ENCODE data around the gene CGN.

Gene CGN

GRCh38 chr1:151583796-151584195, 72.6 kb downstream of the CGN start:
- Histone ChIP-seq H3K27me3 (ENCODE audit: control insufficient read depth, insufficient read depth, low read length) (no peaks in the 10 kb centered on the region), H3K9me3 (ENCODE audit: control insufficient read depth, low read depth, low read length) (no peaks in the 10 kb centered on the region), H3K27ac (ENCODE audit: low read length) (no peak overlapping the region), H3K9ac (ENCODE audit: low read length) (no peak overlapping the region), H3K36me3 (ENCODE audit: control insufficient read depth, low read depth, low read length) (peaks cover 15% of the 10 kb centered on the region), H3K4me1 (ENCODE audit: control insufficient read depth, low read depth, low read length) (no peaks in the 10 kb centered on the region), H3K4me3 (ENCODE audit: low read length) (no peak overlapping the region)

DNA sequence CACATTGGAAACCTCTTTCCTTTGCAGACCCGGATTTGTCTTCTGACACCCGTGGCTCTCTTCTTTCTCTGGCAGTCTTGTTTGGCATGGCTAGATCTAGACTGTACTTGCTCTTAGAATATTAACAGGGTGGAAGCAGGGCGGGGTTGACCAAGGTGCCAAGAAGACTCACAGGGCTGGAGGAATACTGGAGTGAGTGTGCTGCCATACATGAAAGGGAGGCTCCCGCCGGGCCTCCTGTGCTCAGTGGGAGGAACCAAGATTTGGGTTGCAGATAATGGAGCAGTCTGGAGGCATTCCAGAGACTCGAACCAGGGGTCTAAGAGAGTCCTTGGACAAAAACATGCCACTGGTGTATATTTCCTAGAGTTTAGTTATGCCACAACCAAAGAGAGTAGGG, 73.1 kb downstream of the CGN start:
- Histone ChIP-seq H3K27ac (ENCODE audit: low read length) (no peak overlapping the region), H3K27me3 (ENCODE audit: control insufficient read depth, insufficient read depth, low read length) (no peaks in the 10 kb centered on the region), H3K4me3 (ENCODE audit: low read length) (no peak overlapping the region), H3K9me3 (ENCODE audit: control insufficient read depth, low read depth, low read length) (no peaks in the 10 kb centered on the region), H3K4me1 (ENCODE audit: control insufficient read depth, low read depth, low read length) (no peaks in the 10 kb centered on the region), H3K9ac (ENCODE audit: low read length) (no peak overlapping the region), H3K36me3 (ENCODE audit: control insufficient read depth, low read depth, low read length) (peaks cover 10% of the 10 kb centered on the region)

DNA sequence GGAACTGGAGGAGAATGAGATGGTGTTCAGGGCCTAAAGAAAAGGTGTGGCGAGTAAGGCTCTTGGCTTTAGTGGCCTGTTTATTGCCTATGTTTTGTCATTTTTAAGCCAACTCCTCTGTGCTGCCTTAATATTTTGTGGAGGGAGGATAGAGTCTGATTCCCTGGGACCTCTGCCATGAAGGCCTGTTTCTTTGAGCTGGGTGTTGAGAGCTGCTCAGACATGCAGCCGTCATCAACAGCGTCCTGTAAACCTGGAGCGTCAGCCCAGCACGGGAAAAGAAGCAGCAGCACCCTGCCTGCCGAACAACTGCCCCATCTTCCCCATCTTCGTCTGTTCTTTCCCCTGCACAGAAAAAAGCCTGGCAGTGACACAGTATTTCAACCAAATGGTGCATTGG, 73.6 kb downstream of the CGN start:
- Histone ChIP-seq H3K4me1 (ENCODE audit: control insufficient read depth, low read depth, low read length) (no peaks in the 10 kb centered on the region), H3K9ac (ENCODE audit: low read length) (no peak overlapping the region), H3K27me3 (ENCODE audit: control insufficient read depth, insufficient read depth, low read length) (no peaks in the 10 kb centered on the region), H3K36me3 (ENCODE audit: control insufficient read depth, low read depth, low read length) (peaks cover 5% of the 10 kb centered on the region), H3K9me3 (ENCODE audit: control insufficient read depth, low read depth, low read length) (no peaks in the 10 kb centered on the region), H3K4me3 (ENCODE audit: low read length) (no peak overlapping the region), H3K27ac (ENCODE audit: low read length) (no peak overlapping the region)

- no peak overlapping the region for H3K9ac ChIP-seq (ENCODE audit: low read length)
- H3K27me3 ChIP-seq (ENCODE audit: control insufficient read depth, insufficient read depth, low read length) = no peaks in the 10 kb centered on the region
- H3K9me3 ChIP-seq (ENCODE audit: control insufficient read depth, low read depth, low read length) = no peaks in the 10 kb centered on the region
- no peak overlapping the region for H3K27ac ChIP-seq (ENCODE audit: low read length)
- peaks cover 5% of the 10 kb centered on the region for H3K36me3 ChIP-seq (ENCODE audit: control insufficient read depth, low read depth, low read length)
- no peak overlapping the region for H3K4me3 ChIP-seq (ENCODE audit: low read length)
- H3K4me1 ChIP-seq (ENCODE audit: control insufficient read depth, low read depth, low read length) = no peaks in the 10 kb centered on the region
These were observed 74.4 kb downstream of the CGN start for GRCh38 chr1:151585622-151586021.

Data from iPS-18a (cell line).